H1 (cell line): ENCODE data around the gene AGPAT4. TPM values are rescaled to one million over a fixed set of nuclear protein-coding genes. Genes with fewer than 3 reads are reported as not detected.

Experiments used
- CTCF ChIA-PET: fragments of 300-600 bp; sonication (Branson Sonifier 250); formaldehyde crosslinking; loops from one replicate; lab custom pipeline; 2021; ENCODE audit not compliant: partially characterized antibody; lab: Charles Lee
- POLR2A ChIA-PET: fragments of 300-600 bp; sonication (Branson Sonifier 250); formaldehyde crosslinking; loops from one replicate; lab custom pipeline; 2021; ENCODE audit warnings: inconsistent platforms; ENCODE audit not compliant: partially characterized antibody; lab: Charles Lee
- DNase-seq, 2 experiments: peaks; one replicate each; pipeline versions ENCODE4 v3.0.0 to v3.0.0-alpha.2; 2010 to 2022; ENCODE audit warnings: low spot score in 2 of 2, low read depth in 1 of 2, mixed read lengths in 1 of 2
- FAIRE-seq: peaks from 2 replicates; lab custom pipeline; 2011; peaks lifted over from hg19 to GRCh38; lab: Jason Lieb, UNC
- H2AFZ ChIP-seq: 2 replicates; pipeline ENCODE4 v1.8.1; 2012; ENCODE audit warnings: low read length, inconsistent platforms
- H2AK5ac ChIP-seq: 2 replicates; pipeline ENCODE4 v1.6.1; 2013; ENCODE audit warnings: low read depth, low read length
- H2BK120ac ChIP-seq: replicated peaks from 2 replicates; pipeline ENCODE3; 2013; ENCODE audit warnings: low read depth, low read length, inconsistent platforms
- H2BK12ac ChIP-seq: 2 replicates; pipeline ENCODE4 v1.6.1; 2013; ENCODE audit warnings: low read depth, low read length
- H2BK15ac ChIP-seq: 2 replicates; pipeline ENCODE4 v1.6.1; 2013; ENCODE audit warnings: low read length
- H2BK20ac ChIP-seq: 2 replicates; pipeline ENCODE4 v1.6.1; 2013; ENCODE audit warnings: low read length
- H2BK5ac ChIP-seq: 2 replicates; pipeline ENCODE4 v1.6.1; 2013; ENCODE audit warnings: low read depth, low read length
- H3K14ac ChIP-seq: 2 replicates; pipeline ENCODE4 v1.6.1; 2013; ENCODE audit warnings: inconsistent platforms; ENCODE audit not compliant: insufficient read length
- H3K18ac ChIP-seq: 2 replicates; pipeline ENCODE4 v1.6.1; 2013; ENCODE audit warnings: low read length; ENCODE audit errors: extremely low read depth
- H3K23ac ChIP-seq: 2 replicates; pipeline ENCODE4 v1.6.1; 2013; ENCODE audit warnings: inconsistent platforms; ENCODE audit not compliant: insufficient read length
- H3K23me2 ChIP-seq: 2 replicates; pipeline ENCODE4 v1.6.1; 2013; ENCODE audit warnings: low read depth, low read length
- H3K27ac ChIP-seq: 2 replicates; pipeline ENCODE4 v1.6.1; 2011; ENCODE audit warnings: low read depth, low read length, inconsistent platforms
- H3K27me3 ChIP-seq, 4 experiments: replicated peaks in 1 of 4; 1 replicate in 1 of 4; 2 replicates in 3 of 4; pipeline versions ENCODE4 v1.6.1 to v1.8.1; 2011 to 2013; ENCODE audit warnings: low read length in 3 of 4, mild to moderate bottlenecking in 3 of 4, inconsistent platforms in 2 of 4, mixed read lengths in 2 of 4, moderate library complexity in 1 of 4; ENCODE audit not compliant: control insufficient read depth in 3 of 4, insufficient read depth in 3 of 4; ENCODE audit errors: extremely low read depth in 1 of 4
- H3K36me3 ChIP-seq, 4 experiments: 2 replicates each; pipeline versions ENCODE4 v1.6.1 to v1.8.1; 2011 to 2013; ENCODE audit warnings: mild to moderate bottlenecking in 4 of 4, low read length in 3 of 4, moderate library complexity in 2 of 4, control low read depth in 1 of 4, inconsistent platforms in 1 of 4; ENCODE audit not compliant: insufficient read depth in 4 of 4, control insufficient read depth in 2 of 4
- H3K4ac ChIP-seq: replicated peaks from 2 replicates; pipeline ENCODE3; 2013; ENCODE audit warnings: low read length, low read depth, mixed read lengths, inconsistent platforms; ENCODE audit not compliant: insufficient read length
- H3K4me1 ChIP-seq, 4 experiments: replicated peaks in 1 of 4; 1 replicate in 1 of 4; 2 replicates in 3 of 4; pipeline versions ENCODE4 v1.6.1 to v1.8.1; 2011 to 2013; ENCODE audit warnings: low read length in 3 of 4, inconsistent platforms in 2 of 4, mixed read lengths in 1 of 4; ENCODE audit not compliant: insufficient read depth in 4 of 4, control insufficient read depth in 3 of 4
- H3K4me2 ChIP-seq, 2 experiments: 2 replicates each; pipeline versions ENCODE4 v1.6.1 to v1.8.1; 2011 to 2013; ENCODE audit warnings: low read depth in 2 of 2, low read length in 2 of 2, control low read depth in 1 of 2, inconsistent platforms in 1 of 2, mild to moderate bottlenecking in 1 of 2; ENCODE audit not compliant: insufficient read depth in 1 of 2
- H3K4me3 ChIP-seq, 4 experiments: fragments of 200-600, 300-600 bp in 1 of 4; sonication (generic), shearing (Covaris generic), sonication (Bioruptor Twin) in 1 of 4; 2 replicates each; pipeline versions ENCODE4 v1.5.1 to v1.8.1; 2011 to 2016; ENCODE audit warnings: low read length in 4 of 4, low read depth in 3 of 4, control low read depth in 2 of 4, inconsistent platforms in 2 of 4, mild to moderate bottlenecking in 2 of 4, mixed read lengths in 1 of 4, moderate library complexity in 1 of 4; ENCODE audit not compliant: insufficient read depth in 2 of 4; ENCODE audit errors: extremely low read depth in 1 of 4
- H3K56ac ChIP-seq: replicated peaks from 2 replicates; pipeline ENCODE3; 2013; ENCODE audit warnings: low read depth, mild to moderate bottlenecking, mixed read lengths, low read length, inconsistent platforms; ENCODE audit not compliant: insufficient read length
- H3K79me1 ChIP-seq: 2 replicates; pipeline ENCODE4 v1.6.1; 2013; ENCODE audit warnings: low read depth, low read length, control low read depth
- H3K79me2 ChIP-seq, 2 experiments: 2 replicates each; pipeline versions ENCODE4 v1.6.1 to v1.8.1; 2012 to 2013; ENCODE audit warnings: low read length in 2 of 2, mild to moderate bottlenecking in 2 of 2, inconsistent platforms in 1 of 2; ENCODE audit not compliant: insufficient read depth in 2 of 2, control insufficient read depth in 1 of 2
- H3K9ac ChIP-seq, 4 experiments: replicated peaks in 1 of 4; 1 replicate in 1 of 4; 2 replicates in 3 of 4; pipeline versions ENCODE4 v1.6.1 to v1.8.1; 2011 to 2013; ENCODE audit warnings: low read depth in 3 of 4, low read length in 3 of 4, control low read depth in 2 of 4, mild to moderate bottlenecking in 2 of 4, moderate library complexity in 2 of 4, inconsistent platforms in 1 of 4; ENCODE audit errors: extremely low read depth in 1 of 4
- H3K9me3 ChIP-seq, 2 experiments: 2 replicates each; pipeline versions ENCODE4 v1.6.1 to v1.8.1; 2012 to 2013; ENCODE audit warnings: mild to moderate bottlenecking in 2 of 2, moderate library complexity in 2 of 2, control low read depth in 1 of 2, inconsistent platforms in 1 of 2, low read depth in 1 of 2, low read length in 1 of 2, mixed read lengths in 1 of 2; ENCODE audit not compliant: insufficient read depth in 2 of 2
- H4K20me1 ChIP-seq, 2 experiments: replicated peaks in 1 of 2; 2 replicates each; pipeline versions ENCODE3 to v1.8.1; 2011 to 2013; ENCODE audit warnings: inconsistent platforms in 2 of 2, low read length in 2 of 2, mild to moderate bottlenecking in 1 of 2; ENCODE audit not compliant: insufficient read depth in 2 of 2, control insufficient read depth in 1 of 2
- H4K5ac ChIP-seq: 2 replicates; pipeline ENCODE4 v1.6.1; 2013; ENCODE audit warnings: low read length, low read depth, mixed read lengths, inconsistent platforms; ENCODE audit not compliant: insufficient read length
- H4K8ac ChIP-seq: 2 replicates; pipeline ENCODE4 v1.8.0; 2013; ENCODE audit warnings: mild to moderate bottlenecking, moderate library complexity, low read length, inconsistent platforms; ENCODE audit not compliant: insufficient read depth; ENCODE audit errors: extremely low read depth
- H4K91ac ChIP-seq: replicated peaks from 2 replicates; pipeline ENCODE3; 2013; ENCODE audit warnings: low read length, mixed read lengths, inconsistent platforms; ENCODE audit not compliant: insufficient read length
- ATF3 ChIP-seq: IDR thresholded peaks from 2 replicates; pipeline ENCODE4 v1.6.1; 2011; ENCODE audit warnings: low read depth, mild to moderate bottlenecking, low read length; ENCODE audit not compliant: insufficient read depth
- CBX5 ChIP-seq: fragments of 300-800, 300-1000 bp; sonication (generic); IDR thresholded peaks from 2 replicates; pipeline ENCODE4 v1.7.1; 2016; ENCODE audit warnings: antibody characterized with exemption, low read length, low read depth
- CHD2 ChIP-seq: IDR thresholded peaks from 2 replicates; pipeline ENCODE4 v1.6.1; 2012; ENCODE audit warnings: low read length, improper control_type of control experiment
- E2F6 ChIP-seq: IDR thresholded peaks from 2 replicates; pipeline ENCODE4 v1.6.1; 2012; ENCODE audit warnings: inconsistent platforms
- EP300 ChIP-seq, 2 experiments: IDR thresholded peaks; 1 replicate in 1 of 2; 2 replicates in 1 of 2; pipeline ENCODE4 v1.6.1; 2011 to 2012; ENCODE audit warnings: low read depth in 2 of 2, low read length in 2 of 2, mild to moderate bottlenecking in 2 of 2, borderline replicate concordance in 1 of 2, inconsistent platforms in 1 of 2, moderate library complexity in 1 of 2
- HDAC2 ChIP-seq, 2 experiments: fragments of 300-600 bp in 1 of 2; sonication (generic) in 1 of 2; IDR thresholded peaks; 2 replicates each; pipeline ENCODE4 v1.6.1; 2011 to 2012; ENCODE audit warnings: low read depth in 2 of 2, low read length in 2 of 2, mild to moderate bottlenecking in 2 of 2, moderate library complexity in 2 of 2, borderline replicate concordance in 1 of 2, inconsistent platforms in 1 of 2
- KDM1A ChIP-seq: fragments of 200-600, 300-600 bp; sonication (generic); IDR thresholded peaks from 2 replicates; pipeline ENCODE4 v1.7.1; 2016; ENCODE audit warnings: mild to moderate bottlenecking, low read length, borderline replicate concordance
- SP1 ChIP-seq: IDR thresholded peaks from 2 replicates; pipeline ENCODE4 v1.6.1; 2011; ENCODE audit warnings: low read depth, low read length
- SRF ChIP-seq: IDR thresholded peaks from 2 replicates; pipeline ENCODE4 v1.6.1; 2011; ENCODE audit warnings: mild to moderate bottlenecking, low read depth, low read length, moderate library complexity
- YY1 ChIP-seq: IDR thresholded peaks from 2 replicates; pipeline ENCODE4 v1.6.1; 2011; ENCODE audit warnings: low read depth, mild to moderate bottlenecking, low read length
- whole genome bisulfite sequencing, 2 experiments: shearing (Covaris generic) in 1 of 2; methylation state at CpG; one replicate each; pipeline versions ENCODE4 v1.1.6 to v1.1.7; 2013 to 2015; ENCODE audit warnings: low lambda C conversion rate in 2 of 2, mixed read lengths in 2 of 2, inconsistent platforms in 1 of 2, low coverage in 1 of 2, missing lambda C conversion rate in 1 of 2; ENCODE audit not compliant: insufficient replicate concordance in 2 of 2, insufficient coverage in 1 of 2, insufficient read length in 1 of 2; ENCODE audit errors: extremely low coverage in 1 of 2, missing lambda C conversion rate in 1 of 2; 5-methylcytosine and 5-hydroxymethylcytosine counted together
- polyA plus RNA-seq, 7 experiments: library from polyadenylated mRNA; depleted of rRNA in 3 of 7; stranded (reverse) in 5 of 7; unstranded in 2 of 7; fragments of >200 nt in 5 of 7; fragments of 200-250 nt in 2 of 7; gene quantifications; 1 replicate in 5 of 7; 2 replicates in 1 of 7; 4 replicates in 1 of 7; pipeline versions ENCODE4 v1.2.1 to v1.2.3, GENCODE V29; 2011 to 2013; ENCODE audit warnings: missing spikeins in 2 of 7, mixed read lengths in 2 of 7
- total RNA-seq: library from RNA; stranded (reverse); fragmentation: NEBNext Ultra II Directional; extraction: Animal tissue kit (Norgen Biotek cat#: 25700); gene quantifications from 2 replicates; pipeline ENCODE4 v1.2.1, GENCODE V29; 2021
- TF ChIP-seq, protein P1 (sequence below): IDR thresholded peaks from 2 replicates; pipeline ENCODE4 v1.6.1; 2012; ENCODE audit warnings: inconsistent platforms

Gene AGPAT4
- total and polyA plus RNA-seq, 2 of the 8 experiments (the other 6 are each of a cell fraction or from before 2014, with no cell fraction given): 13.5 to 23.8 TPM

DNA sequence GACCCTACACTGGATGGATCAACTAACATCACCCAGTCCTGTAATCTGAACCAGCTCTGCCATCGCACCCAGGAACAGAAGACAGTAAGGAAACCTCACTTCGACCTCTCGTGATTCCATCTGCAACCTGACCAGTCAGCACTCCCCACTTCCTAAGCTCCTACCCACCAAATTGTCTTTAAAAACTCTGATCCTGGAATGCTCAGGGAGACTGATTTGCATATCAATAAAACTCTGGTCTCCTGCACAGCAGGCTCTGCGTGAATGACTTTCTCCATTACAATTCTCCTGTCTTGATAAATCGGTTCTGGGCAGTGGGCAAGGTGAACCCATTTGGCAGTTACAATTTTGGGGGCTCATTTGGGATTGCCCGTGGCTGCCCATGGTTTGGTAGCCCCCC lies 18.3 kb upstream of the AGPAT4 start:
- H3K79me1 ChIP-seq: no peaks in the 10 kb centered on the region
- H3K4me2 ChIP-seq: peak overlapping the region; percentile 33 to 58; a peak in 3 of 4 replicates
- no peaks in the 10 kb centered on the region for H3K79me2 ChIP-seq
- POLR2A ChIA-PET: interaction anchor here (1.1 to 1.7 kb wide), 2 partner anchors 13 to 18 kb away, joined by 4 to 16 read pairs; partner anchors contain the start of gene AGPAT4
- no peaks in the 10 kb centered on the region for H3K23me2 ChIP-seq
- no peaks in the 10 kb centered on the region; a peak in 1 of 8 replicates for H3K36me3 ChIP-seq
- CTCF ChIA-PET: interaction anchor here (1.3 kb wide), 1 partner anchor 49 kb away, joined by 3 read pairs; no protein-coding TSS in a partner anchor
- no peak overlapping the region for H3K9ac ChIP-seq
- H4K8ac ChIP-seq: no peak overlapping the region
- no peak overlapping the region for H3K27ac ChIP-seq
- no peak overlapping the region for H2BK120ac ChIP-seq
- no peak overlapping the region for H3K23ac ChIP-seq
- no peak overlapping the region for H3K14ac ChIP-seq
- H3K27me3 ChIP-seq: no peaks in the 10 kb centered on the region
- peaks cover 7 to 16% of the 10 kb centered on the region in 2 experiments for H3K9me3 ChIP-seq
- H2AK5ac ChIP-seq: no peak overlapping the region
- FAIRE-seq: peak; percentile 83
- 51% methylated on average over 6 of the region's 6 CpGs; no CpG with 5 or more reads in 1 of the 2 experiments for WGBS, 2 experiments
- peak overlapping the region; percentile 24; the same call in 1 of the 2 replicates for H3K18ac ChIP-seq
- no peak overlapping the region for H3K56ac ChIP-seq
- H3K4me3 ChIP-seq: peak overlapping the region in 1 of 4 experiments; percentile 29; a peak in 1 of 8 replicates
- peak in 1 of 2 experiments; percentile 44 for DNase-seq
- no peaks in the 10 kb centered on the region for H4K20me1 ChIP-seq
- H3K4ac ChIP-seq: no peak overlapping the region
- H3K4me1 ChIP-seq: peaks cover 5 to 14% (median 11%) of the 10 kb centered on the region in 4 experiments
- peak overlapping the region; percentile 88; the same call in 1 of the 2 replicates for H2BK20ac ChIP-seq
- H2BK5ac ChIP-seq: 0 out of 2 replicates have a peak overlapping the region, but pooled peaks have one; percentile 14
- H4K91ac ChIP-seq: peak overlapping the region; percentile 10
- H2BK12ac ChIP-seq: peak overlapping the region; percentile 80
- H2BK15ac ChIP-seq: peak overlapping the region; percentile 14; the same call in 1 of the 2 replicates
- no peak overlapping the region for H2AFZ ChIP-seq
- no peak overlapping the region for H4K5ac ChIP-seq
- peak in 1 of 2 experiments; percentile 71; a peak in 1 of 4 replicates for TF ChIP-seq HDAC2 (IDR thresholded peaks at IDR 0.05; ENCODE audit: borderline replicate concordance in 1 of 2, low read depth in 2 of 2, low read length in 2 of 2)
- TF ChIP-seq SRF: no peak
- TF ChIP-seq SP1: peak; percentile 62; the same call in 1 of the 2 replicates
- no peak for TF ChIP-seq ATF3
- 0 out of 2 replicates have a peak, but pooled peaks have one; percentile 22 for TF ChIP-seq CHD2
- no peak for TF ChIP-seq KDM1A
- no peak for TF ChIP-seq EP300 (IDR thresholded peaks at IDR 0.05; ENCODE audit: borderline replicate concordance in 1 of 2, low read depth in 2 of 2, low read length in 2 of 2)
- TF ChIP-seq YY1: peak; percentile 52; the same call in 1 of the 2 replicates
- peak; percentile 81 for TF ChIP-seq E2F6
- no peak for TF ChIP-seq CBX5
- TF ChIP-seq, protein P1, sequence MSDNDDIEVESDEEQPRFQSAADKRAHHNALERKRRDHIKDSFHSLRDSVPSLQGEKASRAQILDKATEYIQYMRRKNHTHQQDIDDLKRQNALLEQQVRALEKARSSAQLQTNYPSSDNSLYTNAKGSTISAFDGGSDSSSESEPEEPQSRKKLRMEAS: peak; percentile 68
